Hepatocyte (in vitro differentiated cells): ENCODE results near the gene AHCYL2.

ENCODE experiments used
- EZH2phosphoT487 ChIP-seq: fragments of 200-600 bp; sonication (generic); IDR thresholded peaks from one replicate; pipeline ENCODE4 v1.6.1; 2018; ENCODE audit warnings: antibody characterized with exemption, mild to moderate bottlenecking, low read depth, moderate library complexity; ENCODE audit not compliant: unreplicated experiment, severe bottlenecking
- TF ChIP-seq, protein P1 (sequence below): fragments of 200-600 bp; sonication (generic); IDR thresholded peaks from 2 replicates; pipeline ENCODE4 v1.5.1; 2016; ENCODE audit warnings: antibody characterized with exemption, mild to moderate bottlenecking; ENCODE audit not compliant: poor library complexity

- TF ChIP-seq, protein P1, sequence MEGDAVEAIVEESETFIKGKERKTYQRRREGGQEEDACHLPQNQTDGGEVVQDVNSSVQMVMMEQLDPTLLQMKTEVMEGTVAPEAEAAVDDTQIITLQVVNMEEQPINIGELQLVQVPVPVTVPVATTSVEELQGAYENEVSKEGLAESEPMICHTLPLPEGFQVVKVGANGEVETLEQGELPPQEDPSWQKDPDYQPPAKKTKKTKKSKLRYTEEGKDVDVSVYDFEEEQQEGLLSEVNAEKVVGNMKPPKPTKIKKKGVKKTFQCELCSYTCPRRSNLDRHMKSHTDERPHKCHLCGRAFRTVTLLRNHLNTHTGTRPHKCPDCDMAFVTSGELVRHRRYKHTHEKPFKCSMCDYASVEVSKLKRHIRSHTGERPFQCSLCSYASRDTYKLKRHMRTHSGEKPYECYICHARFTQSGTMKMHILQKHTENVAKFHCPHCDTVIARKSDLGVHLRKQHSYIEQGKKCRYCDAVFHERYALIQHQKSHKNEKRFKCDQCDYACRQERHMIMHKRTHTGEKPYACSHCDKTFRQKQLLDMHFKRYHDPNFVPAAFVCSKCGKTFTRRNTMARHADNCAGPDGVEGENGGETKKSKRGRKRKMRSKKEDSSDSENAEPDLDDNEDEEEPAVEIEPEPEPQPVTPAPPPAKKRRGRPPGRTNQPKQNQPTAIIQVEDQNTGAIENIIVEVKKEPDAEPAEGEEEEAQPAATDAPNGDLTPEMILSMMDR, result no peak
- TF ChIP-seq EZH2phosphoT487, result no peak
These were observed 136.9 kb downstream of the AHCYL2 start for GRCh38 chr7:129361771-129362170.
